H1 (cell line): ENCODE measurements around the gene RILPL2.

Experiments used
- EGR1 ChIP-seq: IDR thresholded peaks from 2 replicates; pipeline ENCODE4 v1.6.1; 2011; ENCODE audit warnings: low read depth, low read length, borderline replicate concordance
- EZH2 ChIP-seq: fragments of 200-600 bp; sonication (generic); IDR thresholded peaks from 2 replicates; pipeline ENCODE4 v1.7.1; 2012; ENCODE audit warnings: low read depth, mild to moderate bottlenecking, moderate library complexity, low read length, inconsistent platforms; ENCODE audit not compliant: severe bottlenecking
- FOSL1 ChIP-seq: IDR thresholded peaks from 2 replicates; pipeline ENCODE4 v1.6.1; 2011; ENCODE audit warnings: mild to moderate bottlenecking, low read depth, low read length, moderate library complexity; ENCODE audit not compliant: insufficient read depth
- HDAC2 ChIP-seq, 2 experiments: fragments of 300-600 bp in 1 of 2; sonication (generic) in 1 of 2; IDR thresholded peaks; 2 replicates each; pipeline ENCODE4 v1.6.1; 2011 to 2012; ENCODE audit warnings: low read depth in 2 of 2, low read length in 2 of 2, mild to moderate bottlenecking in 2 of 2, moderate library complexity in 2 of 2, borderline replicate concordance in 1 of 2, inconsistent platforms in 1 of 2
- POLR2A ChIP-seq, 2 experiments: IDR thresholded peaks; 1 replicate in 1 of 2; 2 replicates in 1 of 2; pipeline ENCODE4 v1.6.1; 2011; ENCODE audit warnings: low read depth in 2 of 2, low read length in 2 of 2, mild to moderate bottlenecking in 2 of 2; ENCODE audit errors: control extremely low read depth in 1 of 2
- POLR2AphosphoS5 ChIP-seq: IDR thresholded peaks from 2 replicates; pipeline ENCODE4 v1.6.1; 2011; ENCODE audit warnings: low read depth, low read length
- RFX5 ChIP-seq: IDR thresholded peaks from 2 replicates; pipeline ENCODE4 v1.6.1; 2011; ENCODE audit warnings: low read depth, low read length, improper control_type of control experiment, borderline replicate concordance
- SP1 ChIP-seq: IDR thresholded peaks from 2 replicates; pipeline ENCODE4 v1.6.1; 2011; ENCODE audit warnings: low read depth, low read length
- SUZ12 ChIP-seq: fragments of 200-600 bp; sonication (generic); IDR thresholded peaks from 2 replicates; pipeline ENCODE4 v1.6.1; 2012; ENCODE audit warnings: mild to moderate bottlenecking, inconsistent platforms, low read length, moderate library complexity, mixed read lengths
- TAF7 ChIP-seq: optimal IDR thresholded peaks from 2 replicates; pipeline ENCODE3; 2011; ENCODE audit warnings: low read depth, mild to moderate bottlenecking, inconsistent platforms, low read length, moderate library complexity, borderline replicate concordance
- ZNF274 ChIP-seq: IDR thresholded peaks from 2 replicates; pipeline ENCODE4 v1.7.0; 2012; ENCODE audit warnings: low read length, borderline replicate concordance; ENCODE audit errors: extremely low read depth
- TF ChIP-seq, protein P1 (sequence below), 3 experiments: IDR thresholded peaks; 1 replicate in 2 of 3; 2 replicates in 1 of 3; pipeline versions ENCODE4 v1.5.1 to v1.6.1; 2011; ENCODE audit warnings: low read length in 3 of 3, mild to moderate bottlenecking in 3 of 3, inconsistent platforms in 2 of 3, low read depth in 1 of 3, moderate library complexity in 1 of 3; ENCODE audit not compliant: insufficient read depth in 1 of 3; ENCODE audit errors: control extremely low read depth in 1 of 3
- TF ChIP-seq, protein P2 (sequence below): IDR thresholded peaks from 2 replicates; pipeline ENCODE4 v1.6.1; 2012; ENCODE audit warnings: low read length, inconsistent platforms

DNA sequence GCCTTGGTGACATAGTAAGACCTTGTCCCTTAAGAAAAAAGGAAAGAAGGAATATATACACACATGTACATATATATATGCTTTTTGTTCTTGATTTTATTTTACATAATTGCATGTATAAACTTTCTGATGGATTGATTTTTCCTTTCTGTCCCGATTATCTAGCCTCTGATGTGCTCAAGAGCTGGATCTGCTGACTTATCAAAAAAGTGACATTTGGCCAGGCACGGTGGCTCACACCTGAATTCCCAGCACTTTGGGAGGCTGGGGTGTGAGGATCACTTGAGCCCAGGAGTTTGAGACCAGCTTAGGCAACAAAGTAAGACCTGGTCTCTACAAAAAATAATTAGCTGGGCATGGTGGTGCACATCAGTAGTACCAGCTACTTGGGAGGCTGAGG is 33.5 kb upstream of the RILPL2 start:
- TF ChIP-seq, protein P1, sequence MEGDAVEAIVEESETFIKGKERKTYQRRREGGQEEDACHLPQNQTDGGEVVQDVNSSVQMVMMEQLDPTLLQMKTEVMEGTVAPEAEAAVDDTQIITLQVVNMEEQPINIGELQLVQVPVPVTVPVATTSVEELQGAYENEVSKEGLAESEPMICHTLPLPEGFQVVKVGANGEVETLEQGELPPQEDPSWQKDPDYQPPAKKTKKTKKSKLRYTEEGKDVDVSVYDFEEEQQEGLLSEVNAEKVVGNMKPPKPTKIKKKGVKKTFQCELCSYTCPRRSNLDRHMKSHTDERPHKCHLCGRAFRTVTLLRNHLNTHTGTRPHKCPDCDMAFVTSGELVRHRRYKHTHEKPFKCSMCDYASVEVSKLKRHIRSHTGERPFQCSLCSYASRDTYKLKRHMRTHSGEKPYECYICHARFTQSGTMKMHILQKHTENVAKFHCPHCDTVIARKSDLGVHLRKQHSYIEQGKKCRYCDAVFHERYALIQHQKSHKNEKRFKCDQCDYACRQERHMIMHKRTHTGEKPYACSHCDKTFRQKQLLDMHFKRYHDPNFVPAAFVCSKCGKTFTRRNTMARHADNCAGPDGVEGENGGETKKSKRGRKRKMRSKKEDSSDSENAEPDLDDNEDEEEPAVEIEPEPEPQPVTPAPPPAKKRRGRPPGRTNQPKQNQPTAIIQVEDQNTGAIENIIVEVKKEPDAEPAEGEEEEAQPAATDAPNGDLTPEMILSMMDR (IDR thresholded peaks at IDR 0.05; ENCODE audit: control extremely low read depth in 1 of 3, insufficient read depth in 1 of 3, low read depth in 1 of 3, low read length in 3 of 3), result no peak
- TF ChIP-seq, protein P2, sequence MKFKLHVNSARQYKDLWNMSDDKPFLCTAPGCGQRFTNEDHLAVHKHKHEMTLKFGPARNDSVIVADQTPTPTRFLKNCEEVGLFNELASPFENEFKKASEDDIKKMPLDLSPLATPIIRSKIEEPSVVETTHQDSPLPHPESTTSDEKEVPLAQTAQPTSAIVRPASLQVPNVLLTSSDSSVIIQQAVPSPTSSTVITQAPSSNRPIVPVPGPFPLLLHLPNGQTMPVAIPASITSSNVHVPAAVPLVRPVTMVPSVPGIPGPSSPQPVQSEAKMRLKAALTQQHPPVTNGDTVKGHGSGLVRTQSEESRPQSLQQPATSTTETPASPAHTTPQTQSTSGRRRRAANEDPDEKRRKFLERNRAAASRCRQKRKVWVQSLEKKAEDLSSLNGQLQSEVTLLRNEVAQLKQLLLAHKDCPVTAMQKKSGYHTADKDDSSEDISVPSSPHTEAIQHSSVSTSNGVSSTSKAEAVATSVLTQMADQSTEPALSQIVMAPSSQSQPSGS, result no peak
- no peak for TF ChIP-seq POLR2A (IDR thresholded peaks at IDR 0.05; ENCODE audit: control extremely low read depth in 1 of 2, low read depth in 2 of 2, low read length in 2 of 2)
- TF ChIP-seq SUZ12, result no peak
- TF ChIP-seq POLR2AphosphoS5, result no peak
- TF ChIP-seq FOSL1, result no peak
- no peak for TF ChIP-seq EZH2
- TF ChIP-seq TAF7, result no peak
- no peak for TF ChIP-seq EGR1
- TF ChIP-seq ZNF274, result no peak
- no peak for TF ChIP-seq SP1
- no peak for TF ChIP-seq HDAC2 (IDR thresholded peaks at IDR 0.05; ENCODE audit: borderline replicate concordance in 1 of 2, low read depth in 2 of 2, low read length in 2 of 2)
- TF ChIP-seq RFX5, result no peak
